GM19324 (cell line): ENCODE results near the gene BCR.

Experiments
- ATAC-seq: cut with Tn5 transposase; IDR thresholded peaks from one replicate; pipeline ENCODE4 v1.9.1; 2021; ENCODE audit warnings: mild to moderate bottlenecking, moderate library complexity; ENCODE audit not compliant: unreplicated experiment, low FRiP score

Gene BCR

GRCh38 chr22:23150762-23151161 is 29.5 kb upstream of the BCR start:
- no peak for ATAC-seq

- no peak for ATAC-seq
These were observed 28.5 kb upstream of the BCR start for GRCh38 chr22:23151827-23152226.

GRCh38 chr22:23152238-23153114 is 27.8 kb upstream of the BCR start:
- ATAC-seq: no peak

GRCh38 chr22:23153994-23154393 is 26.3 kb upstream of the BCR start:
- ATAC-seq: no peak

- no peak for ATAC-seq
These were observed 25.8 kb upstream of the BCR start for GRCh38 chr22:23154461-23154860.

- ATAC-seq: no peak
These were observed 25.2 kb upstream of the BCR start for GRCh38 chr22:23155143-23155542.

GRCh38 chr22:23155831-23156230 is 24.5 kb upstream of the BCR start:
- ATAC-seq: no peak

- no peak for ATAC-seq
These were observed 24.0 kb upstream of the BCR start for GRCh38 chr22:23156286-23156685.

- ATAC-seq: no peak
These were observed 22.5 kb upstream of the BCR start for GRCh38 chr22:23157560-23158515.

GRCh38 chr22:23158516-23159290 is 21.6 kb upstream of the BCR start:
- ATAC-seq: no peak

GRCh38 chr22:23159291-23159630 is 21.0 kb upstream of the BCR start:
- ATAC-seq: no peak

- ATAC-seq: no peak
These were observed 19.3 kb upstream of the BCR start for GRCh38 chr22:23161029-23161428.

- ATAC-seq: no peak
These were observed 18.7 kb upstream of the BCR start for GRCh38 chr22:23161574-23161973.

- no peak for ATAC-seq
These were observed 16.6 kb upstream of the BCR start for GRCh38 chr22:23163665-23164064.

GRCh38 chr22:23164091-23164490 is 16.2 kb upstream of the BCR start:
- no peak for ATAC-seq

GRCh38 chr22:23166042-23166831 is 14.1 kb upstream of the BCR start:
- ATAC-seq: no peak

GRCh38 chr22:23166841-23167616 is 13.3 kb upstream of the BCR start:
- ATAC-seq: no peak

GRCh38 chr22:23168391-23169042 is 11.8 kb upstream of the BCR start:
- no peak for ATAC-seq

- no peak for ATAC-seq
These were observed 11.3 kb upstream of the BCR start for GRCh38 chr22:23169043-23169406.
